Effector memory CD4-positive, alpha-beta T cell (primary cell): ENCODE data around the gene AGBL4.
"Not testable (repeated sequence)": the region's sequence is repeated elsewhere in the genome, so short reads cannot be mapped to it uniquely, and the experiment has no call there.

ENCODE experiments used
- DNase-seq, 3 donors: peaks; one replicate each; pipeline ENCODE4 v3.0.0-alpha.2; 2020
- H3K27ac ChIP-seq: 2 replicates; pipeline ENCODE4 v1.7.0; 2013; ENCODE audit warnings: mild to moderate bottlenecking, low read length, moderate library complexity; ENCODE audit not compliant: insufficient read depth, poor library complexity, severe bottlenecking
- H3K27me3 ChIP-seq: replicated peaks from 2 replicates; pipeline ENCODE4 v1.7.0; 2013; ENCODE audit warnings: mild to moderate bottlenecking, low read length; ENCODE audit not compliant: insufficient read depth, control insufficient read depth, poor library complexity, severe bottlenecking
- H3K36me3 ChIP-seq: 2 replicates; pipeline ENCODE4 v1.7.0; 2013; ENCODE audit warnings: mild to moderate bottlenecking, low read length, moderate library complexity; ENCODE audit not compliant: control insufficient read depth, insufficient read depth
- H3K4me1 ChIP-seq: 2 replicates; pipeline ENCODE4 v1.7.0; 2013; ENCODE audit warnings: low read length, mild to moderate bottlenecking; ENCODE audit not compliant: control insufficient read depth, insufficient read depth, poor library complexity, severe bottlenecking
- H3K4me3 ChIP-seq: 2 replicates; pipeline ENCODE4 v1.7.0; 2013; ENCODE audit warnings: low read length, low read depth, mild to moderate bottlenecking; ENCODE audit not compliant: insufficient read depth, poor library complexity, severe bottlenecking
- H3K9me3 ChIP-seq: 2 replicates; pipeline ENCODE4 v1.7.0; 2013; ENCODE audit warnings: mild to moderate bottlenecking, low read length, moderate library complexity; ENCODE audit not compliant: control insufficient read depth

Gene AGBL4

DNA sequence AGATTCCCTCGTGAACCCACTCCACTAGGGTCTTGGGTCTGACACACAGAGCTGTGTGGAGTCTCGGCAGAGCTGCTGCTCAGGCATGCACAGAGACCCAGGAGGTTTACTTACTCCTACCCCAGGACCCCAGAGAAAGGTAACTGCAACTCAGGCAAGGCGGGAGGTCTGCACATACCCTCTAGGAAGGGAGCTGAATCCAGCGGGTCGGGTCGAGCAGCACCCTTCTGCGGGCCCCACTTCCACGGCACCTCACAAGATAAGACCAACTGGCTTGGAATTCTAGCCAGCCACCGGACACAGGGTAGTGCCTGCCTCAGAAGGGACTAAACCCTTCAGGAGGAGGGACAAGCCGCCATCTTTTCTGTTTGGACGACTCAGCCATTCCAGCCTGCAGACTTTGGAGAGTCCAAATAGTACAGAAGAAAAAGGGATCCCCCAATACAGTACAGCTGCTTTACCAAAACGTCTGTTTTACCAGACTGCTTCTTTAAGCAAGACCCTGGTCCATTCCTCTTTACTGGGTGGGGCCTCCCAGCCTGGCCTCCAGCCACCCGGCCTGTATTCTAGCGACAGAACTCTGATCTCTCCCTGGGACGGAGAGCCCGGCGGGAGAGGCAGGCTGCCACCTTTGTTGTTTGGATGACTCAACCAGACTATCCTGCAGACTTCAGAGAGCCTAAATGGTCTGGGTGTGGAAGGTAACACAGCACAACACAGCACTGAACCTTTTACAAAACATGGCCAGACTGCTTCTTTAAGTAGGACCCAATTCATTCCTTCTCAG is 692.5 kb downstream of the AGBL4 start:
- Histone ChIP-seq H3K4me3 (no peak overlapping the region), H3K36me3 (no peaks in the 10 kb centered on the region), H3K4me1 (no peaks in the 10 kb centered on the region), H3K9me3 (no peaks in the 10 kb centered on the region), H3K27me3 (no peaks in the 10 kb centered on the region), H3K27ac (no peak overlapping the region)
- no peak for DNase-seq

DNA sequence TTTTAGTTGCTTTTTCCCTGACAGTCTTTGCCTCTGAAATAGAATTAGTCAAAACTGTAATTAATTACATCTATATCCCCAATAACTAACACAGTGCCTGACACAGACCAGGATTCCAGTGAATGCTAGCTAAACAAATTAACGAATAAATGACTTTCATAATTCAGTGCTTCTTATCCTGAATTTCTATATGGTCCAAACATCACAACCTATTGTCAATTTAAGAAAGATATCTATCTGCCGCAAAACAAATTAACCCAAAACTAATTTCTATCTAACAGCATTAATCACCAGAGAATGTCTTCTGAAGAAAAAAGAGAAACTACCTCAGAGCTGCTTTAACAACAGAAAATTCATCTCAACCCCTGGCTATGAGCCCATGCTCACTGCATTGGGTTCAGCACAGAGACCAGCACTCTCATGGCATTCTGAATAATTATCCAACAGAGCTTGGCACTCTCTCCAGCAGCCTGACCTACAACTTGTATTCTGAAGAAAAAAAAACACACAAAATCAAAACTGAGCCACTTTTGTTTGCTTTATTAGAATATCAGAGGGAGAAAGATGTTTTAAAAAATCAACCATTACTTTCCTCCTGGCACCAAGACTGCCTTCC is 699.7 kb downstream of the AGBL4 start:
- no peak for DNase-seq
- Histone ChIP-seq H3K9me3 (no peaks in the 10 kb centered on the region), H3K4me1 (no peaks in the 10 kb centered on the region), H3K36me3 (no peaks in the 10 kb centered on the region), H3K27ac (no peak overlapping the region), H3K4me3 (no peak overlapping the region), H3K27me3 (no peaks in the 10 kb centered on the region)

DNA sequence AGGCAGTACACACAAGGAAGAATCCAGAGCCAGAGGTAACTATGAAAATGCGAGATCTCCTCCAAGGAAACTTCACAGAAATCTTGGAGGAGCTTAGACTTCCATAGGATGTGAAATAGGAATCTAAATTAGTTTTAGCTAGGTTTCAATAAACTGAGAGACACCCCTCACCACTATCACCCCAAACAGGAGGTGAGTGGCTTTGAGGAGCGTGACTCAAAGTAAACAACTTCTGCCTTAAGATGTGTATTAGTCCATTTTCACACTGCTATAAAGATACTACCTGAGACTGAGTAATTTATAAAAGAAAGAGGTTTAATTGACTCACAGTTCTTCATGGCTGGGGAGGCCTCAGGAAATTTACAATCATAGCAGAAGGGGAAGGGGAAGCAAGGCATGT is 703.3 kb downstream of the AGBL4 start:
- H3K9me3 ChIP-seq, H3K27ac ChIP-seq, H3K4me3 ChIP-seq, H3K4me1 ChIP-seq, H3K27me3 ChIP-seq, DNase-seq, H3K36me3 ChIP-seq: not testable (repeated sequence)

DNA sequence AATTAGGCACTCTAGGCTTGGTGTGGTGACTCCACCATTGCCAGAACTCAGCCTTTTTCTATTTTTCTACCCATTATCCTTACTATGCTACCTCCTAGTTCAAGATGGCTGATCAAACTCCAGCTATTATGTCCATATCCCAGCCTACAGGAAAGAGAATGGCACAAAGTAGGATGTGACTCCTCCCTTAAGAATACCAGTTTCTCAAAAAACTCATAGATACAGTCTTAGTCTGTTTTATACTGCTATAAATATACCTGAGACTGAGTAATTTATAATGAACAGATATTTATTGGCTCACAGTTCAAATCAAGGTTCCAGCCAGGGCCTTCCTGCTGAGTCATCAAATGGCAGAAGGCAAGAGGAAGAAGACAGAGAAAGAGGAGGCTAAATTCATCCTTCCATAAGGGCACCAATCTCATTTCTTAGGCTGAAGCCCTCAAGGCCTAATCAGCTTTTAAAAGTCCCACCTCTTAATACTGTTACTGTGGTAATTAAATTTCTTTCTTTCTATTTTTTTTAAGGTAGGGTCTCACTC is 704.3 kb downstream of the AGBL4 start:
- H3K27me3 ChIP-seq = no peaks in the 10 kb centered on the region
- H3K9me3 ChIP-seq = no peaks in the 10 kb centered on the region
- DNase-seq = no peak
- no peaks in the 10 kb centered on the region for H3K36me3 ChIP-seq
- H3K27ac ChIP-seq = no peak overlapping the region
- no peak overlapping the region for H3K4me3 ChIP-seq
- H3K4me1 ChIP-seq = no peaks in the 10 kb centered on the region

DNA sequence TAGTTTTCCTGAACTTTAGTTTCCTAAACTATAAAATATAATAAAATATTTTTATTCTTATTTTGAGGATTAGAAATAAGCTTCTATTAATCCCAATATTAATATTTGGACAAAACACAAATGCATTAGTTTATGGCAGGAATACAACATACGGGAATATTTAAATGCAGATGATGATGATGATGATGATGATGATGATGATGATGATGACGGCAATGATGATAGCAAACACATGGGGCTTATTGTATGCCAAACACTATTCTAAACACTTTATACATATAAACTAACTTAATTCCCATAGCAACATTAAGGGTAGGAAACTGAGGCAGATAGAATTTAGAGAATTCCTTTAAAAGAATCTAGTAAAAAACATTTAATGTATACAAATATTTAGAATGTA is 705.5 kb downstream of the AGBL4 start:
- no peak for DNase-seq
- Histone ChIP-seq H3K27ac (no peak overlapping the region), H3K4me1 (no peaks in the 10 kb centered on the region), H3K27me3 (no peaks in the 10 kb centered on the region), H3K36me3 (no peaks in the 10 kb centered on the region), H3K9me3 (no peaks in the 10 kb centered on the region), H3K4me3 (no peak overlapping the region)

DNA sequence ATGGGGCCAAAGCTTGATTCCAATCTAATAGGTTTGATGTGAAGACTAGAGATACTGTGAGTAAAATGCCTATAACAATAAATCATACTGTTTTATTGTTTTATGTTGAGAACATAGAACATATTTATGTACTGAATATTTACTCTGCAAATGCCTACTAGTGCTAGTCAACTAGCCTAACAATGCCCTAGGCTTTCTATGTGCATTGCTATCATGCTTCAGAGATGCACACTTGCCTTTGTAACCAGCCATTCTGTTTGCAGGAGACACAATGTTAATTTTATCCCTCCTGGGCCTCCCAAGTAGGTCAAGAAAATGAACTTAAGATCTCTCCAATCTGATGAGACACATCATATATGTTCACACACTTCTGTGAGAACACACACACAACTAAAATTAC is 716.3 kb downstream of the AGBL4 start:
- Histone ChIP-seq H3K27me3 (no peaks in the 10 kb centered on the region), H3K36me3 (no peaks in the 10 kb centered on the region), H3K27ac (no peak overlapping the region), H3K4me3 (no peak overlapping the region), H3K4me1 (no peaks in the 10 kb centered on the region), H3K9me3 (no peaks in the 10 kb centered on the region)
- no peak for DNase-seq

DNA sequence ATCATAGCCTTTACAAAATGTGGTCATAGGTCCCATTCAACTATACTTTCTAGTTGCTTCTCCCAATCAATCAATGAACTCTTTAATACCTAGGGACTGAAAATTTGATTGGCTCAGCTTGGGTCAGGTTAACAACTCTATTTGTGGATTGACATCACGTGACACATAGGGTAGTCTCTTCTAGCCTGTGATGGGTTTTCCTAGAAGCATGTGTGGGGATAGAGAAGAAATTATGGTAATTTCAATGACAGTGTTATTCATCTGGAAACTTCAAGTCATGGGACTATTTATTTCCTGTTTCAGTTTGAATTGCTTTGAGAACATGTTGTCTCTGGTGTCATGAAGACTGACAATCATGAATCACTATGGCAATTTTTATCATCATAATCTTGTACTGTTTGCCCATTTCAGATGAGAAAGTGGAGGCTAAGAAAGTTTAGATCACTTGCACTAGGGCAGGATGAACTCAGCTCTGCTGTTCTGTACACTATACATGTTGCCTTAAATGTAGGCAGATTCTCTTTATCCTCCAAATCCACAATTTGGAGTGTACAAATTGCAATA is 717.2 kb downstream of the AGBL4 start:
- no peaks in the 10 kb centered on the region for H3K4me1 ChIP-seq
- DNase-seq = no peak
- no peaks in the 10 kb centered on the region for H3K36me3 ChIP-seq
- no peaks in the 10 kb centered on the region for H3K27me3 ChIP-seq
- no peak overlapping the region for H3K27ac ChIP-seq
- no peak overlapping the region for H3K4me3 ChIP-seq
- no peaks in the 10 kb centered on the region for H3K9me3 ChIP-seq

DNA sequence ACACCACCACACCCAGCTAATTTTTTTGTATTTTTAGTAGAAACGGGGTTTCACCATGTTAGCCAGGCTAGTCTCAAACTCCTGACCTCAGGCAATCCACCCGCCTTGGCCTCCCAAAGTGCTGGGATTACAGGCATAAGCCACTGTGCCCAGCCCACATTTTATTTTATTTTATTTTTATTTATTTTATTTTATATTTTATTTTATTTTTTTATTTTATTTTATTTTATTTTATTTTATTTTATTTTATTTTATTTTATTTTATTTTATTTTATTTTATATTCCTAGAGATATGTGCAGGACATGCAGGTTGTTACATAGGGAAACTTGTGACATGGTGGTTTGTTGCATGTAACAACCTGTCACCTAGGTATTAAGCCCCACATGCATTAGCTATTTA is 721.4 kb downstream of the AGBL4 start:
- not testable (repeated sequence) for H3K4me1 ChIP-seq, H3K9me3 ChIP-seq, DNase-seq, H3K27me3 ChIP-seq, H3K36me3 ChIP-seq, H3K27ac ChIP-seq, H3K4me3 ChIP-seq

DNA sequence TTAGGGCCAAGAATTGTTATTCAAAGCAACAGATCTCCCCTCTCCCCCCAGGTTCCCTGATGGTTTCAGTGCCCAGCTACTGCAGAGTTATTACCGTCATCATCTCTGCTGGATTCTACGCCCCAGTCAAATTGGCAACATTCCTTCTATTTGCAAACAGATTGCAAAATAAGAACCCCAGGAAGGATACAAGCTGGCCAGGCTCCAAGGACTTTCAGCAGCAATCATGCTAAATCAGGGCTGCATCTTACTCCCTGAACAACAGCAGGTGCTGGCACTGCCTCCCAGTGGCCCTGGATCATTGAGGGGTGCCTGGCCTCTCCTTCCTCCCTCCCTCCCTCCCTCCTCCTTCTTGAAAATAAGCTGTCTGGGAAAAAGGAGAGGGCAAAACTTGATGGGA is 725.5 kb downstream of the AGBL4 start:
- Histone ChIP-seq H3K36me3 (no peaks in the 10 kb centered on the region), H3K4me3 (no peak overlapping the region), H3K4me1 (no peaks in the 10 kb centered on the region), H3K27ac (no peak overlapping the region), H3K9me3 (no peaks in the 10 kb centered on the region), H3K27me3 (no peaks in the 10 kb centered on the region)
- no peak for DNase-seq

DNA sequence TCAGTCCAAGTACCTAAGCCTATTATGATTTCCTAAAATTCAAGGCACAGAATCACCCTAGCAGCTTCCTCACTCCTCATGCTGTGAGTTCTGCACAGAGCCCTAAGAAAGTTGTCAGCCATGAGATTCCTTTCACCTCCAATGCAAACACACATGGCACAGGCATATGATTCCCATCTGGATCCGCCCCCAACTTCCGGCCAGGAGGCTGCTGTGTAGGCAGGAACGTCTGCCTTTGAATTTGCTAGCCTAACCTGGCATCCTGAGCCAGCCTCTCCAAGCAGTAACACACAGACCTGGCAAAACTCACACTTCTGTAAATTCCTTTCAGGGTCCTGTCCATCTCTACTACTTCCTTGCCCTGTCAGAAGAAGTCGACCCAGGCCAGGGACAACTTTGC is 726.0 kb downstream of the AGBL4 start:
- Histone ChIP-seq H3K36me3 (no peaks in the 10 kb centered on the region), H3K27ac (no peak overlapping the region), H3K9me3 (no peaks in the 10 kb centered on the region), H3K27me3 (no peaks in the 10 kb centered on the region), H3K4me3 (no peak overlapping the region), H3K4me1 (no peaks in the 10 kb centered on the region)
- no peak for DNase-seq
